Measurements from ENCODE around the gene ELOF1. TPM values are rescaled to one million over a fixed set of nuclear protein-coding genes. Genes with fewer than 3 reads are reported as not detected.

ELOF1 gene
- total RNA-seq, 6 experiments from 2014 or later: 72.3 to 85.5 (median 78.7) TPM

DNA sequence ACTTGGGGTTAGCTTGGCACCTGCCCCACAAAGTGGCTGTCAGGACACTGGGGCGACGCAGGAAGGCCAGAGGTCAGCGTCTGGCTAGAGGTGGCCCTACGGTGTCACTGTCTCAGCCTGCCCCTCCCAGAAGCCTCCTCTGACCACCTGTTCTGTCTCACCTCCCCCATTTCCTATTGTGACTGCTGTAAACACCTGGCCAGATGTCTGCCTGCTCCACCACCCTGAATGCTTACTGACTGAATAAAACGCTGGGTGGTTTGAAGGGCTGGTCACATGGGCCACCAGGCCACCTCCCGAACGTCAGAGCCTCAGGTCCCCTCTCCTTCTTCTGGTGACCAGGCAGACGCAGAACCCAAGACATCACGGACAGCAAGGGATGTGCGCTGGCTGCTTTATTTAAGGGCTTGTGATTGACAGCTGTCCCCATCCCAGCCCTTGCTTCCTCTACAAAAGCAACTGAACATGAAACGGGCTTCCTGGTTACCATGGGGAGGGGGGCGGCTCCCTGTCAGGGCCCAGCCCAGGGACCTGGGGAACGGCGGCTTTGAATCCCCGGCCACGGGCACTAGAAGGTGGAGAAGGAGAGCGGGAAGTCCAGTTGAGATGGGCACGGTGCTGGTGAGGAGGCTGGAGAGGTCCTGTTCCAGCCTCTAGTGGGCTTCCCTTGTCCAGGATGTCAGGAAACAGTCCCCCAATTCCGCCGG is 6.2 kb downstream of the ELOF1 start:
- no peak overlapping the region for H3K27ac Mint-ChIP-seq
- H3K4me1 Mint-ChIP-seq (ENCODE audit: low read depth): peaks cover 10% of the 10 kb centered on the region
- TF ChIP-seq, protein P1, sequence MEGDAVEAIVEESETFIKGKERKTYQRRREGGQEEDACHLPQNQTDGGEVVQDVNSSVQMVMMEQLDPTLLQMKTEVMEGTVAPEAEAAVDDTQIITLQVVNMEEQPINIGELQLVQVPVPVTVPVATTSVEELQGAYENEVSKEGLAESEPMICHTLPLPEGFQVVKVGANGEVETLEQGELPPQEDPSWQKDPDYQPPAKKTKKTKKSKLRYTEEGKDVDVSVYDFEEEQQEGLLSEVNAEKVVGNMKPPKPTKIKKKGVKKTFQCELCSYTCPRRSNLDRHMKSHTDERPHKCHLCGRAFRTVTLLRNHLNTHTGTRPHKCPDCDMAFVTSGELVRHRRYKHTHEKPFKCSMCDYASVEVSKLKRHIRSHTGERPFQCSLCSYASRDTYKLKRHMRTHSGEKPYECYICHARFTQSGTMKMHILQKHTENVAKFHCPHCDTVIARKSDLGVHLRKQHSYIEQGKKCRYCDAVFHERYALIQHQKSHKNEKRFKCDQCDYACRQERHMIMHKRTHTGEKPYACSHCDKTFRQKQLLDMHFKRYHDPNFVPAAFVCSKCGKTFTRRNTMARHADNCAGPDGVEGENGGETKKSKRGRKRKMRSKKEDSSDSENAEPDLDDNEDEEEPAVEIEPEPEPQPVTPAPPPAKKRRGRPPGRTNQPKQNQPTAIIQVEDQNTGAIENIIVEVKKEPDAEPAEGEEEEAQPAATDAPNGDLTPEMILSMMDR (IDR thresholded peaks at IDR 0.05): no peak
- DNase-seq: no peak
- no peaks in the 10 kb centered on the region for H3K9me3 Mint-ChIP-seq
- H3K4me3 Mint-ChIP-seq: no peak overlapping the region
- H3K36me3 Mint-ChIP-seq (ENCODE audit: low read depth): peaks cover 14% of the 10 kb centered on the region
- peaks cover 4% of the 10 kb centered on the region; the same call in 1 of the 2 replicates for H3K27me3 Mint-ChIP-seq (ENCODE audit: insufficient read depth)

- peaks cover 4% of the 10 kb centered on the region; the same call in 1 of the 2 replicates for H3K27me3 Mint-ChIP-seq (ENCODE audit: insufficient read depth)
- peaks cover 9% of the 10 kb centered on the region for H3K36me3 Mint-ChIP-seq (ENCODE audit: low read depth)
- no peak overlapping the region for H3K27ac Mint-ChIP-seq
- H3K9me3 Mint-ChIP-seq: no peaks in the 10 kb centered on the region
- DNase-seq: peak; percentile 9
- TF ChIP-seq, protein P1 (IDR thresholded peaks at IDR 0.05): peak; percentile 69
- H3K4me3 Mint-ChIP-seq: no peak overlapping the region
- H3K4me1 Mint-ChIP-seq (ENCODE audit: low read depth): peaks cover 2% of the 10 kb centered on the region
These were observed 7.3 kb downstream of the ELOF1 start for GRCh38 chr19:11551603-11552235.

- Mint-ChIP-seq H3K4me3 (no peak overlapping the region), H3K27ac (no peak overlapping the region), H3K9me3 (no peaks in the 10 kb centered on the region), H3K36me3 (ENCODE audit: low read depth) (peaks cover 2% of the 10 kb centered on the region), H3K27me3 (ENCODE audit: insufficient read depth) (no peaks in the 10 kb centered on the region; the same call in none of the 2 replicates), H3K4me1 (ENCODE audit: low read depth) (peaks cover 10% of the 10 kb centered on the region)
- TF ChIP-seq, protein P1 (IDR thresholded peaks at IDR 0.05): no peak
- DNase-seq: no peak
These were observed 8.8 kb downstream of the ELOF1 start for GRCh38 chr19:11550265-11550664.

DNA sequence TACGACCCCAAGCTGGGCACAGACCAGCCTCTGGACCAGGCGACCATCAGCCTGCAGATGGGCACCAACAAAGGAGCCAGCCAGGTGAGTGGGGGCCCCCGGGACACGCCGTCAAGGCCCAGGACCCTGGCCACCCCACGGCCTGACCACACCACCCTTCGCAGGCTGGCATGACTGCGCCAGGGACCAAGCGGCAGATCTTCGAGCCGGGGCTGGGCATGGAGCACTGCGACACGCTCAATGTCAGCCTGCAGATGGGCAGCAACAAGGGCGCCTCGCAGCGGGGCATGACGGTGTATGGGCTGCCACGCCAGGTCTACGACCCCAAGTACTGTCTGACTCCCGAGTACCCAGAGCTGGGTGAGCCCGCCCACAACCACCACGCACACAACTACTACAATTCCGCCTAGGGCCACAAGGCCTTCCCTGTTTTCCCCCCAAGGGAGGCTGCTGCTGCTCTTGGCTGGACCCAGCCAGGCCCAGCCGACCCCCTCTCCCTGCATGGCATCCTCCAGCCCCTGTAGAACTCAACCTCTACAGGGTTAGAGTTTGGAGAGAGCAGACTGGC is 9.6 kb downstream of the ELOF1 start:
- no peaks in the 10 kb centered on the region; the same call in 1 of the 2 replicates for H3K27me3 Mint-ChIP-seq (ENCODE audit: insufficient read depth)
- no peak overlapping the region for H3K4me3 Mint-ChIP-seq
- DNase-seq: no peak
- no peaks in the 10 kb centered on the region for H3K9me3 Mint-ChIP-seq
- TF ChIP-seq, protein P1 (IDR thresholded peaks at IDR 0.05): no peak
- H3K27ac Mint-ChIP-seq: no peak overlapping the region
- H3K36me3 Mint-ChIP-seq (ENCODE audit: low read depth): no peaks in the 10 kb centered on the region
- peaks cover 11% of the 10 kb centered on the region for H3K4me1 Mint-ChIP-seq (ENCODE audit: low read depth)

DNA sequence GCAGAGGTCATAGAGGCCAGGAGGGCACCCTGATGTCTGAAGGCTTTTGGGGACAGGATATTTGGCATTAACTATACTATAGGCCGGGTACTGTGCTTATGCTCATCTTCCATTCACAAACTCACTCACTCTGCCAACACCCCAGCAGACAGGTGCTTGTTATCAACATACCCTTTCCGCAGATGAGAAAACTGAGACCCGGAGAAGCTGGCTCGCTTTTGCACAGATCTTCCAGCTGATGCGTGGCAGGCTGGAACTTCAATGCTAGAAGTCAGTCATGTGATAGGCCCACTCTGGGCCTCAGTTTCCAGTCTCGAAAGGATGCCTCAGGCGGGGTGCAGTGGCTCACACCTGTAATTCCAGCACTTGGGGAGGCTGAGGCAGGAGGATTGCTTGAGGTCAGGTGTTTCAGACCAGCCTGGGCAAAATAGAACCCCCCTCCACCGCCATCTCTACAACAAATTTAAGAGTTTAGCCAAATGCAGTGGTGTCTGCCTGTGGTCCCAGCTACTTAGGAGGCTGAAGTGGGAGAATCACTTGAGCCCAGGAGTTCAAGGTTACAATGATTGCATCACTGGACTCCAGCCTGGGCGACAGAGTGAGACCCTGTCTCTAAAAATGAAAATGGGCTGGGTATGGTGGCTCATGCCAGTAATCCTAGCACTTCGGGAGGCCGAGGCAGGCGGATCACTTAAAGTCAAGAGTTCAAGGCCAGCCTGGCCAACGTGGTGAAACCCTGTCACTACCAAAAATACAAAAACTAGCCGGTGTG is 10.9 kb downstream of the ELOF1 start:
- Mint-ChIP-seq H3K4me3 (no peak overlapping the region), H3K36me3 (ENCODE audit: low read depth) (no peaks in the 10 kb centered on the region), H3K27me3 (ENCODE audit: insufficient read depth) (no peaks in the 10 kb centered on the region; the same call in 1 of the 2 replicates), H3K27ac (no peak overlapping the region), H3K9me3 (no peaks in the 10 kb centered on the region), H3K4me1 (ENCODE audit: low read depth) (peaks cover 11% of the 10 kb centered on the region)
- TF ChIP-seq, protein P1 (IDR thresholded peaks at IDR 0.05): no peak
- DNase-seq: no peak
